Fibroblast of mammary gland (primary cell): ENCODE measurements around the gene STMN1.

Experiments
- DNase-seq: peaks from one replicate; pipeline ENCODE4 v3.0.0-alpha.2; 2010; ENCODE audit warnings: low read depth
- H3K4me3 ChIP-seq: 2 replicates; pipeline ENCODE4 v1.5.1; 2011; ENCODE audit warnings: low read depth, mild to moderate bottlenecking, low read length, moderate library complexity; ENCODE audit not compliant: control insufficient read depth
- CTCF ChIP-seq: conservative IDR thresholded peaks from 2 replicates; pipeline ENCODE4 v1.5.1; 2011; ENCODE audit warnings: low read depth, low read length, inconsistent platforms; ENCODE audit not compliant: control insufficient read depth, insufficient read depth

Gene STMN1

DNA sequence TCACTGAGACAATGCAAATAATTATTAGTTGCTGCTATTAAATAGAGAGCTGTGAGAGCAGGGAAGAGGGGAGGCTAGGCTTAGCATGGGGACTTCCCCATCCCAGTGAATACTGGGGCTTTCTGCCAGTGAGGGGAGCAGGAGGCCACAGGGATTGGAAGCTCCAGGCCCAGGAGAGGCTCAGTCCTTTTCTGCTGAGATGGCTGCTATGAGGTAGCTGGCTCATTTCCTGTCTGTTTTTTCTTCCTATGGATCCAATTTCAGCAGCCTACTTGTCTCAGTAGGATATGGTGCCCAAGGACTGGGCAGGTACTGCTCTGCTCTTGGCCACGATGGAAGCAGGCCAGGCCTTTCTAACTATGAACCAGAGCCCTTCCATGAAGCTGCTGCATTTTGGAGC is 10.0 kb downstream of the STMN1 start:
- DNase-seq = no peak
- TF ChIP-seq CTCF = no peak
- H3K4me3 ChIP-seq = no peak overlapping the region

- H3K4me3 ChIP-seq = no peak overlapping the region
- DNase-seq = peak; percentile 92
- TF ChIP-seq CTCF = peak; percentile 97
Measured at GRCh38 chr1:25895365-25895990, 10.7 kb downstream of the STMN1 start.

DNA sequence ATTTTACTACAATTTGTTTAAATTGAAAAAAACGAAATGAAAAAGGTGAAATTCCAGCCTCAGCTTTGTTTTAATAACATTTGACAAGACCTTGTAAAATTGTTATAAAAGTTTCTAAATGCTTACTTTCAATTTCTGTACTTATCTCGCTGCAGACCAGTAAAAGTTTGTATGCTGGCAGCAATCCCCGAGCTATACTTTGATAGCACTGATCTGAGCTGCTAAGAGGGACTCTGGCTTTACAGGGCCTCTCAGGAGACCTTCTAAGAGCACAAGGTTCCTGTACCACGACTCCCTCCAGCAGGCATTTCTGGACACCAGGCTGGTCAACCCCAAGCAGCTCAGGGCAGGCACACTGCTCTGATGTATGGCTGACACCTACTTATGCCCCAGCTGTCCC is 13.1 kb downstream of the STMN1 start:
- no peak for TF ChIP-seq CTCF
- no peak for DNase-seq
- no peak overlapping the region for H3K4me3 ChIP-seq

- no peak for DNase-seq
- no peak overlapping the region for H3K4me3 ChIP-seq
- no peak for TF ChIP-seq CTCF
Measured at GRCh38 chr1:25891606-25892005, 14.6 kb downstream of the STMN1 start.

- TF ChIP-seq CTCF = no peak
- H3K4me3 ChIP-seq = no peak overlapping the region
- DNase-seq = peak; percentile 39
Measured at GRCh38 chr1:25890239-25891034, 15.8 kb downstream of the STMN1 start.

DNA sequence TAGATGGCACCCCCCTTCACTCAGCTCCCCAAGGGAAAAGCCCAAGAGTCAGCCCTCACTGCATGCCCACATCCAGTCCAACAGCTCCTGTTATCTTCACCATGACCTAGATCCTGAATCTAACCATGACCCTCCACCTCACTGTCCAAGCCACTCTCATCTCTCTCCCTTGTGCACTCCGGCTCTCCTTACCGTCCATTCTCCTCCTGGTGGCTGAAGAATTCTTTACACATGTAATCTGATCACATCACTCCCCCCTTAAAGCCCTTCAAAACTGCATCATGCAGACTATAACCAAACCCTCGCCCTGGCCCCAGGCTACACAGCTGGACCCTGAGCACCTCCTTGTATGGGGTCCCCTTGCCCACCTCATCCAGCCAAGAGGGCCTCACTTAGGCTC is 16.7 kb downstream of the STMN1 start:
- H3K4me3 ChIP-seq = no peak overlapping the region
- peak; percentile 11 for TF ChIP-seq CTCF
- peak; percentile 16 for DNase-seq
